Measurements from ENCODE around the gene TRPT1. TPM values are rescaled to one million over a fixed set of nuclear protein-coding genes. Genes with fewer than 3 reads are reported as not detected.

TRPT1 gene
- total RNA-seq, 1 experiment from 2014 or later, result 58.8 TPM

- Mint-ChIP-seq H3K4me1 (peaks cover 30% of the 10 kb centered on the region), H3K36me3 (peaks cover 3% of the 10 kb centered on the region; the same call in 1 of the 2 replicates), H3K27me3 (ENCODE audit: low read depth) (peaks cover 16% of the 10 kb centered on the region), H3K27ac (no peak overlapping the region), H3K4me3 (peak overlapping the region; percentile 70; the same call in 1 of the 2 replicates), H3K9me3 (no peaks in the 10 kb centered on the region)
- ATAC-seq (no peak), DNase-seq (ENCODE audit: low spot score) (no peak)
- TF ChIP-seq, protein P1, sequence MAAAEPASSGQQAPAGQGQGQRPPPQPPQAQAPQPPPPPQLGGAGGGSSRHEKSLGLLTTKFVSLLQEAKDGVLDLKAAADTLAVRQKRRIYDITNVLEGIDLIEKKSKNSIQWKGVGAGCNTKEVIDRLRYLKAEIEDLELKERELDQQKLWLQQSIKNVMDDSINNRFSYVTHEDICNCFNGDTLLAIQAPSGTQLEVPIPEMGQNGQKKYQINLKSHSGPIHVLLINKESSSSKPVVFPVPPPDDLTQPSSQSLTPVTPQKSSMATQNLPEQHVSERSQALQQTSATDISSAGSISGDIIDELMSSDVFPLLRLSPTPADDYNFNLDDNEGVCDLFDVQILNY (CRISPR knock-in tag; IDR thresholded peaks at IDR 0.05), result no peak
- TF ChIP-seq ZBTB21 (CRISPR knock-in tag; IDR thresholded peaks at IDR 0.05; ENCODE audit: borderline replicate concordance), result no peak
- no peak for TF ChIP-seq ZNF121 (CRISPR knock-in tag; IDR thresholded peaks at IDR 0.05)
- no peak for TF ChIP-seq MYBL2 (CRISPR knock-in tag; IDR thresholded peaks at IDR 0.05)
- no peak for TF ChIP-seq STAT6 (CRISPR knock-in tag; conservative IDR thresholded peaks at IDR 0.05; ENCODE audit: low read depth)
- no peak for TF ChIP-seq ZNF138 (CRISPR knock-in tag; conservative IDR thresholded peaks at IDR 0.05)
- no peak for TF ChIP-seq NFATC4 (CRISPR knock-in tag; IDR thresholded peaks at IDR 0.05)
- TF ChIP-seq TEAD1 (CRISPR knock-in tag; IDR thresholded peaks at IDR 0.05), result no peak
- no peak for TF ChIP-seq MXD4 (CRISPR knock-in tag; IDR thresholded peaks at IDR 0.05; ENCODE audit: borderline replicate concordance)
- TF ChIP-seq PRRX2 (CRISPR knock-in tag; IDR thresholded peaks at IDR 0.05), result no peak
- no peak for TF ChIP-seq JUN (CRISPR knock-in tag; IDR thresholded peaks at IDR 0.05)
- no peak for TF ChIP-seq SOX15 (CRISPR knock-in tag; IDR thresholded peaks at IDR 0.05)
- TF ChIP-seq ZNF512 (CRISPR knock-in tag; IDR thresholded peaks at IDR 0.05; ENCODE audit: borderline replicate concordance), result no peak
- no peak for TF ChIP-seq TCF7 (CRISPR knock-in tag; IDR thresholded peaks at IDR 0.05; ENCODE audit: low read depth)
- TF ChIP-seq, protein P2, sequence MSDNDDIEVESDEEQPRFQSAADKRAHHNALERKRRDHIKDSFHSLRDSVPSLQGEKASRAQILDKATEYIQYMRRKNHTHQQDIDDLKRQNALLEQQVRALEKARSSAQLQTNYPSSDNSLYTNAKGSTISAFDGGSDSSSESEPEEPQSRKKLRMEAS (CRISPR knock-in tag; IDR thresholded peaks at IDR 0.05), result no peak
- no peak for TF ChIP-seq SMAD4 (CRISPR knock-in tag; IDR thresholded peaks at IDR 0.05)
- no peak for TF ChIP-seq E2F4 (CRISPR knock-in tag; IDR thresholded peaks at IDR 0.05; ENCODE audit: borderline replicate concordance, low read depth)
- CTCF ChIA-PET, result interaction anchor here (0.7 to 5.4 kb wide), 3 partner anchors 18 to 38 kb away, joined by 3 to 35 read pairs (median 12); partner anchors contain the start of gene PLCB3
- POLR2A ChIA-PET, result interaction anchor here (1.5 kb wide), 1 partner anchor 71 kb away, joined by 3 read pairs; no protein-coding TSS in a partner anchor
Measured at GRCh38 chr11:64232967-64233315, 7.0 kb upstream of the TRPT1 start.

- H3K36me3 Mint-ChIP-seq, result peaks cover 3% of the 10 kb centered on the region; the same call in 1 of the 2 replicates
- no peak for DNase-seq (ENCODE audit: low spot score)
- peak overlapping the region; percentile 82 for H3K4me3 Mint-ChIP-seq
- no peak for ATAC-seq
- no peak overlapping the region for H3K27ac Mint-ChIP-seq
- peaks cover 16% of the 10 kb centered on the region for H3K27me3 Mint-ChIP-seq (ENCODE audit: low read depth)
- CTCF ChIA-PET, result interaction anchor here (1.5 to 5.4 kb wide), 4 partner anchors 15 to 28 kb away, joined by 3 to 35 read pairs (median 18); partner anchors contain the start of gene PLCB3
- H3K4me1 Mint-ChIP-seq, result peaks cover 31% of the 10 kb centered on the region
- H3K9me3 Mint-ChIP-seq, result no peaks in the 10 kb centered on the region
- POLR2A ChIA-PET, result interaction anchor here (1.3 to 1.5 kb wide), 2 partner anchors 9 to 72 kb away, joined by 3 to 4 read pairs; partner anchors contain the start of gene FKBP2
- no peak for TF ChIP-seq CREM (CRISPR knock-in tag; IDR thresholded peaks at IDR 0.05)
- TF ChIP-seq NR3C1 (CRISPR knock-in tag; conservative IDR thresholded peaks at IDR 0.05; ENCODE audit: low read depth), result no peak
- TF ChIP-seq, protein P3, sequence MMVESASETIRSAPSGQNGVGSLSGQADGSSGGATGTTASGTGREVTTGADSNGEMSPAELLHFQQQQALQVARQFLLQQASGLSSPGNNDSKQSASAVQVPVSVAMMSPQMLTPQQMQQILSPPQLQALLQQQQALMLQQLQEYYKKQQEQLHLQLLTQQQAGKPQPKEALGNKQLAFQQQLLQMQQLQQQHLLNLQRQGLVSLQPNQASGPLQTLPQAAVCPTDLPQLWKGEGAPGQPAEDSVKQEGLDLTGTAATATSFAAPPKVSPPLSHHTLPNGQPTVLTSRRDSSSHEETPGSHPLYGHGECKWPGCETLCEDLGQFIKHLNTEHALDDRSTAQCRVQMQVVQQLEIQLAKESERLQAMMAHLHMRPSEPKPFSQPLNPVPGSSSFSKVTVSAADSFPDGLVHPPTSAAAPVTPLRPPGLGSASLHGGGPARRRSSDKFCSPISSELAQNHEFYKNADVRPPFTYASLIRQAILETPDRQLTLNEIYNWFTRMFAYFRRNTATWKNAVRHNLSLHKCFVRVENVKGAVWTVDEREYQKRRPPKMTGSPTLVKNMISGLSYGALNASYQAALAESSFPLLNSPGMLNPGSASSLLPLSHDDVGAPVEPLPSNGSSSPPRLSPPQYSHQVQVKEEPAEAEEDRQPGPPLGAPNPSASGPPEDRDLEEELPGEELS (CRISPR knock-in tag; IDR thresholded peaks at IDR 0.05), result no peak
- TF ChIP-seq ZNF232 (CRISPR knock-in tag; IDR thresholded peaks at IDR 0.05), result no peak
- no peak for TF ChIP-seq ZNF138 (CRISPR knock-in tag; conservative IDR thresholded peaks at IDR 0.05)
- TF ChIP-seq, protein P4, sequence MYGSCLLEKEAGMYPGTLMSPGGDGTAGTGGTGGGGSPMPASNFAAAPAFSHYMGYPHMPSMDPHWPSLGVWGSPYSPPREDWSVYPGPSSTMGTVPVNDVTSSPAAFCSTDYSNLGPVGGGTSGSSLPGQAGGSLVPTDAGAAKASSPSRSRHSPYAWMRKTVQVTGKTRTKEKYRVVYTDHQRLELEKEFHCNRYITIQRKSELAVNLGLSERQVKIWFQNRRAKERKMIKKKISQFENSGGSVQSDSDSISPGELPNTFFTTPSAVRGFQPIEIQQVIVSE (CRISPR knock-in tag; IDR thresholded peaks at IDR 0.05; ENCODE audit: borderline replicate concordance), result no peak
- no peak for TF ChIP-seq TEAD1 (CRISPR knock-in tag; IDR thresholded peaks at IDR 0.05)
- no peak for TF ChIP-seq ATF2 (CRISPR knock-in tag; IDR thresholded peaks at IDR 0.05; ENCODE audit: borderline replicate concordance, low read depth)
- no peak for TF ChIP-seq ETV6 (CRISPR knock-in tag; IDR thresholded peaks at IDR 0.05)
Measured at GRCh38 chr11:64232182-64232966, 6.4 kb upstream of the TRPT1 start.
